Central memory CD8-positive, alpha-beta T cell (primary cell): ENCODE results near the gene WDPCP.
"Not testable (repeated sequence)": the region's sequence is repeated elsewhere in the genome, so short reads cannot be mapped to it uniquely, and the experiment has no call there.

Experiments used
- ATAC-seq: fragments of 150-1000 bp; cut with Tn5 transposase; replicated peaks from 2 replicates; pipeline ENCODE4 v1.10.0; 2022; ENCODE audit warnings: mild to moderate bottlenecking, moderate FRiP score, moderate number of reproducible peaks; ENCODE audit not compliant: poor library complexity, severe bottlenecking; ENCODE audit errors: extremely low read depth
- DNase-seq, 2 donors: peaks; one replicate each; pipeline ENCODE4 v3.0.0; 2021; ENCODE audit warnings: low spot score in 2 of 2
- H3K27ac Mint-ChIP-seq: one replicate; pipeline ENCODE4 v1.8.0; 2022; ENCODE audit warnings: low read depth, mild to moderate bottlenecking, moderate library complexity, mixed read lengths
- H3K27me3 Mint-ChIP-seq: one replicate; pipeline ENCODE4 v1.8.0; 2022; ENCODE audit warnings: mixed read lengths
- H3K36me3 Mint-ChIP-seq: one replicate; pipeline ENCODE4 v1.8.0; 2022; ENCODE audit warnings: mild to moderate bottlenecking, moderate library complexity, mixed read lengths; ENCODE audit not compliant: insufficient read depth
- H3K4me1 Mint-ChIP-seq: one replicate; pipeline ENCODE4 v1.8.0; 2022; ENCODE audit warnings: mixed read lengths
- H3K4me3 Mint-ChIP-seq: one replicate; pipeline ENCODE4 v1.8.0; 2022; ENCODE audit warnings: mild to moderate bottlenecking, moderate library complexity, mixed read lengths
- H3K9me3 Mint-ChIP-seq: one replicate; pipeline ENCODE4 v1.8.0; 2022; ENCODE audit warnings: mixed read lengths

Gene WDPCP

DNA sequence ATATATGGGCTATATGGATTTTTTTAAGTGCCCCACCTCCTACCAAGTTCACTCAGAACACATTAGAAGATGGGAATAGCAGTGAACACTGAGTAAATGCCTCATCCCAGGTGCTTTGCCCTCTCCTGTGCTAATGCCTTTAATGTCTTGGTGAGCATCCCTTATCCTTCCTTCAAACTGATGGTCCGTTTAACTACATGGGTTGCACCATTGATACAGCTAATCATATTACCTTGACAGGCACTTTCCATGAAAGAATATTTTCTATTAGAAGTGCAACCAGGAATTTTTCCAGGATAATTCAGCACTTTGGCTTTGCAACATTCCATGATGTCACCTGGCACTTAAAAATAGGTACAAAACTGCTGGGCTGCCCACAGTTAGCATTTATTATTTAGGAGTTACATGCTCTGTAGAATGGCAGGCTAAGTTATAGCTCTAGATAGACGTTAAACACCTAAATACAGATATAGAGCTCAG lies 74.0 kb downstream of the WDPCP start:
- H3K27me3 Mint-ChIP-seq = no peaks in the 10 kb centered on the region
- H3K4me1 Mint-ChIP-seq = no peaks in the 10 kb centered on the region
- no peaks in the 10 kb centered on the region for H3K36me3 Mint-ChIP-seq
- no peak overlapping the region for H3K4me3 Mint-ChIP-seq
- DNase-seq (no peak), ATAC-seq (no peak)
- H3K9me3 Mint-ChIP-seq = peaks cover 9% of the 10 kb centered on the region
- H3K27ac Mint-ChIP-seq = no peak overlapping the region

DNA sequence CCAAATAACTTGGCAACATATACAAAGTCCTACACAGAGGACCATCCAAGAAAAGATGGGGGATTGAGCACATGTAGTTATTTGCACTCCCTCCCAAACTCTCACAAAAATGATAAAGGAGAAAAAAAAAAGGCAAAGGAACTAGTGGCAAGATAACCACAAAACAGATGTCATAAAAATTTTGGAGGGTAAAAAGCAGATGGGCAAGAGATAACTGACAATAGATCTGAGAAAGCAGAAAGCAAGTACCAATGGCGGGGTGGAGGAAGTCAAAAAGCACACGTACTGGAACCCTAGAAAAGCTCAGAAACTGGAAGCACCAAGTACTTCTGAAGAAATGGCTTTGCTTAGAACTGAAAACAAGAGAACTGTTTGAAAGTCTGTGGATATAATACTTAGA lies 82.0 kb downstream of the WDPCP start:
- no peak for ATAC-seq
- H3K4me3 Mint-ChIP-seq = no peak overlapping the region
- DNase-seq = no peak
- no peak overlapping the region for H3K27ac Mint-ChIP-seq
- H3K9me3 Mint-ChIP-seq = peaks cover 19% of the 10 kb centered on the region
- H3K36me3 Mint-ChIP-seq = no peaks in the 10 kb centered on the region
- no peaks in the 10 kb centered on the region for H3K27me3 Mint-ChIP-seq
- H3K4me1 Mint-ChIP-seq = peaks cover 22% of the 10 kb centered on the region

- Mint-ChIP-seq H3K27ac (no peak overlapping the region), H3K4me1 (peaks cover 22% of the 10 kb centered on the region), H3K9me3 (peaks cover 6% of the 10 kb centered on the region), H3K27me3 (no peaks in the 10 kb centered on the region), H3K4me3 (no peak overlapping the region), H3K36me3 (no peaks in the 10 kb centered on the region)
- no peak for DNase-seq
- no peak for ATAC-seq
Measured at GRCh38 chr2:63503818-63504217, 84.5 kb downstream of the WDPCP start.

GRCh38 chr2:63500398-63500797 lies 87.9 kb downstream of the WDPCP start:
- Mint-ChIP-seq H3K36me3 (no peaks in the 10 kb centered on the region), H3K9me3 (no peaks in the 10 kb centered on the region), H3K27me3 (no peaks in the 10 kb centered on the region), H3K4me3 (no peak overlapping the region), H3K4me1 (peaks cover 8% of the 10 kb centered on the region), H3K27ac (no peak overlapping the region)
- DNase-seq (no peak), ATAC-seq (no peak)

- Mint-ChIP-seq H3K4me3 (no peak overlapping the region), H3K4me1 (peaks cover 13% of the 10 kb centered on the region), H3K36me3 (no peaks in the 10 kb centered on the region), H3K27ac (no peak overlapping the region), H3K27me3 (no peaks in the 10 kb centered on the region), H3K9me3 (peaks cover 4% of the 10 kb centered on the region)
- ATAC-seq = no peak
- DNase-seq = no peak
Measured at GRCh38 chr2:63497576-63497975, 90.7 kb downstream of the WDPCP start.

DNA sequence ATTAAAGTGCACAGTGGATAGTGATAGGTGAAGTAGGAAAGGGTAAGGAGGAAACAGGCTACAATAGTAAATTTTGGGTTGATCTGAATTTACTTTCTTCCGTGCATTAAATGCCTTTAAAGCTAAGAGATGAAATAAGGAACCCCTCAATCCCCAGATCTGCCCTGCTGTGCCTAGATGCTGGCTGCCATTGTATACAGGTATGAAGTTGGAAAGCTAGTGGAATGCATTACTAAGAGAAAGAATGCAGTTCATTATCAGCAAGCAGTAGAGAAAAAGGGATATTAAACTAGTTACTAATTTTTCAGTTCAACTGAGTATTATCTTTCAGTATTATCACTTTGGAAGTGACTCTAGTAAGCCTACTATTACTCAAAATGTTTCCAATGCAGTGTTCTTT lies 93.3 kb downstream of the WDPCP start:
- Mint-ChIP-seq H3K9me3 (peaks cover 4% of the 10 kb centered on the region), H3K36me3 (peaks cover 2% of the 10 kb centered on the region), H3K27me3 (no peaks in the 10 kb centered on the region), H3K4me3 (no peak overlapping the region), H3K27ac (no peak overlapping the region), H3K4me1 (peaks cover 13% of the 10 kb centered on the region)
- DNase-seq (no peak), ATAC-seq (no peak)

DNA sequence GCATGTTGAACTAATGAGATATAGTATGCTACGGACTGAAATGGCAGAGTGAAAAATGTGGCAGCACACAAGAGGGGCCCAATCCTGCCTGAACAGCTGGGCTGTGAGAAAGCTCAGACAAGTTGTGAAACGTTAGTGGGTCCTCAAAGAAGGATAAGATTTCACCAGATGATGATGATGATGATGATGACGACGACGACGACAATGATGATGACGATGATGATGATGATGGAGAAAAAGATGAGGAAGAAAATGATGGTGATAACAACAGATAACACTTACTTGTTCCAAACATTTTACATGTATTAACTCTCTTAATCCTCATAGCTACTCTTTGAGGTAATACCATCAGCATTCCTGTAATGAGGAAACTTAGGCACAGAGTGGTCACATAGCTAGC lies 94.2 kb downstream of the WDPCP start:
- H3K4me1 Mint-ChIP-seq = peaks cover 13% of the 10 kb centered on the region
- no peak overlapping the region for H3K27ac Mint-ChIP-seq
- peaks cover 4% of the 10 kb centered on the region for H3K9me3 Mint-ChIP-seq
- ATAC-seq = no peak
- no peaks in the 10 kb centered on the region for H3K27me3 Mint-ChIP-seq
- no peak for DNase-seq
- H3K36me3 Mint-ChIP-seq = peaks cover 2% of the 10 kb centered on the region
- H3K4me3 Mint-ChIP-seq = no peak overlapping the region

DNA sequence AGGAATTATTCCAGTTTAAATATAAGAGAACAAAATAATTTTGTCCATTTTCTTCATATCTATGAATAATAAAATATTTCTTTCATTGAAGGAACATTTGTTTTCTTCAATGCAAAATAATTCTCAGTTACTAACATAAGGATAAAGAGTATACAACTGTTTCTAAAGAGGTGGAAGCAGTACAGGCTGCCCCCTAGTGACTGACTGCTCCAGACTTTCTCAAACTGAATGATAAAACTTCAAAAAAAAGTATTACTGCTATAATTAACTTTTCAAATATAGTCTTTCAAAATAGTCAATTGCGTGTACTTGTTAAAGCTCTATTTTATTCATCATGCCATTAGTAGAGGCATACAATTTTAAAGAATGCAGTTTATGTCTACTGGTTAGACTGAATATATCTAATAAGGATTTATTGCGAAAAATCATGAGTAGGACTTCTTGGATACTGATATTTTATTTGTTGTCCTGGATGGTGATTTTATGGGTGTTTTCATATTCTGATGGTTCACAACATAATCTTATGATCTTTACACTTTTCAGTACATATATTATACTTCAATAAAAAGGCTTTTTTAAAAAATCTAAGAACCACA lies 100.1 kb downstream of the WDPCP start:
- no peak for ATAC-seq
- DNase-seq = no peak
- Mint-ChIP-seq H3K9me3 (no peaks in the 10 kb centered on the region), H3K4me1 (no peaks in the 10 kb centered on the region), H3K4me3 (no peak overlapping the region), H3K36me3 (peaks cover 2% of the 10 kb centered on the region), H3K27ac (no peak overlapping the region), H3K27me3 (no peaks in the 10 kb centered on the region)

DNA sequence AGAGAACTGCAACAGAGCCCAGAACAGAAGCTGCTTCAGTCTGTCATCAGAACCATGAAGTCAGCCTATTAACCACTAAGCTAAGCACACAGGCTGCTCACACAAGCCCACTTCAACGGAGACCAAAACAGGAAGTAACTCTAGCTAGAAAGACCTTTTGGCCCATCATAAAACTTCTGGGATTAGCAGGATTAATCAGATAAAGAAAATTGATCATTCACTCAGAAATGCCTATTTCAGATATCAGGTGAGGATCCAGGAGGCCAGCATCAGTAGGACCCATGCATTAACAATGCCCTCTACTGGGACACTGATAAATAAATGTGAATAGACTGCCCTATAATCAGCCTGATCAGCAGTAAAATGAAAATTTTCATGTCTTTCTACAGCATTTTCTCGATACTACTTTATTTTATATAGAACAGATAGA lies 101.4 kb downstream of the WDPCP start:
- no peaks in the 10 kb centered on the region for H3K27me3 Mint-ChIP-seq
- ATAC-seq = no peak

GRCh38 chr2:63484901-63485300 lies 103.4 kb downstream of the WDPCP start:
- no peak for ATAC-seq
- no peaks in the 10 kb centered on the region for H3K36me3 Mint-ChIP-seq
- H3K4me3 Mint-ChIP-seq = no peak overlapping the region
- no peaks in the 10 kb centered on the region for H3K4me1 Mint-ChIP-seq
- no peaks in the 10 kb centered on the region for H3K27me3 Mint-ChIP-seq
- no peak overlapping the region for H3K27ac Mint-ChIP-seq
- no peak for DNase-seq
- H3K9me3 Mint-ChIP-seq = no peaks in the 10 kb centered on the region

More for the DNA sequence above, 101.4 kb downstream of the WDPCP start:
- no peaks in the 10 kb centered on the region for H3K4me1 Mint-ChIP-seq
- DNase-seq = no peak
- H3K27ac Mint-ChIP-seq = no peak overlapping the region
- peaks cover 2% of the 10 kb centered on the region for H3K36me3 Mint-ChIP-seq
- H3K4me3 Mint-ChIP-seq = no peak overlapping the region
- H3K9me3 Mint-ChIP-seq = no peaks in the 10 kb centered on the region

DNA sequence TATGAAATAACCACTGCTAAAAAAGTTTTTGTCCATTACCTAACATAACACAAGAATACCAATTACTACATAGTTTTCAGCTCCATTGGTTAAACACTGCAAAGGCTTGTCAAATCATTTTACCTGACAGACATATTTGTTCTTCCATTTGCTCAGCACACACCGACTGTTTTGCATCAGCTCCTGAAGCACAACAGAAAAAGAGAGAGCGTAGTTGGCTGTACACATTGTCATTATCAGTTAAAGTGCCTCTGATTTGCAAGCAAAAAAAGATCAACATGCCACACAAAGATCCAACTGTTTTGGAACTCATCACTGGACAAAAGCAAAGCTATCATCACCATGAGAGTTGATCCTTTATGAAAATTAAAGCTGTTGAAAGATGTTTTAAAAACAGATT lies 103.8 kb downstream of the WDPCP start:
- Mint-ChIP-seq H3K27me3 (no peaks in the 10 kb centered on the region), H3K4me3 (no peak overlapping the region), H3K36me3 (no peaks in the 10 kb centered on the region), H3K27ac (no peak overlapping the region), H3K4me1 (no peaks in the 10 kb centered on the region), H3K9me3 (no peaks in the 10 kb centered on the region)
- no peak for DNase-seq
- ATAC-seq = no peak

DNA sequence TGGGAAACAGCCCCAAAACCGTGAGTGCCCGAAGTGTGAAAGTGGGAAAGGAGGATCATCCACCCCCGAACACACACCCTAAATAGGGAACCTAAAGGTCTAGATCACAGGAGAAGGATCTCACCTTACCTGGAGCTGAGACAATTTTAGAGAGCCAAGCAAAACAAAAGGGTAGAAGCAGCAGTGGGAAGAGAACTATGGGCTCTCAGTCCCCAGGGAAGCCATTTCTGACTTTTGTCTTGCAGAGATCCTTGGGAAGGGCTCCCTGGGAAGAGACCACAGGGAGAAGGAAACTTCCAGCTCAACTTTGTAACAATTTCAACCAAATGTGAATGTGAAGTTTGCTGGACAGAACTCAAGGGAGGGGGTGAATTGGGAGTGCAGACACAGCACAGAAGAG lies 110.6 kb downstream of the WDPCP start:
- H3K4me1 Mint-ChIP-seq = no peaks in the 10 kb centered on the region
- no peak for DNase-seq
- no peaks in the 10 kb centered on the region for H3K27me3 Mint-ChIP-seq
- no peak overlapping the region for H3K27ac Mint-ChIP-seq
- no peak overlapping the region for H3K4me3 Mint-ChIP-seq
- H3K9me3 Mint-ChIP-seq = no peaks in the 10 kb centered on the region
- no peak for ATAC-seq
- H3K36me3 Mint-ChIP-seq = peaks cover 3% of the 10 kb centered on the region

- H3K9me3 Mint-ChIP-seq = peaks cover 13% of the 10 kb centered on the region
- H3K27me3 Mint-ChIP-seq, H3K27ac Mint-ChIP-seq: not testable (repeated sequence)
Measured at GRCh38 chr2:63469313-63469712, 119.0 kb downstream of the WDPCP start.

More at GRCh38 chr2:63469313-63469712, 119.0 kb downstream of the WDPCP start:
- not testable (repeated sequence) for ATAC-seq, H3K36me3 Mint-ChIP-seq, DNase-seq, H3K4me3 Mint-ChIP-seq, H3K4me1 Mint-ChIP-seq
